Left ventricle myocardium inferior (tissue), 1 donor: ENCODE measurements around the gene ANKRD40CL. TPM values are rescaled to one million over a fixed set of nuclear protein-coding genes. Genes with fewer than 3 reads are reported as not detected.

Experiments
- DNase-seq: peaks from one replicate; pipeline ENCODE4 v3.0.0-alpha.2; 2020
- H3K27ac ChIP-seq: fragments of 200-600 bp; replicated peaks from 2 replicates; pipeline ENCODE4 v1.8.0; 2021
- H3K27me3 ChIP-seq: fragments of 200-600 bp; 2 replicates; pipeline ENCODE4 v1.8.0; 2021; ENCODE audit warnings: low read depth
- H3K36me3 ChIP-seq: fragments of 200-600 bp; 2 replicates; pipeline ENCODE4 v1.8.0; 2021
- H3K4me1 ChIP-seq: fragments of 200-600 bp; 2 replicates; pipeline ENCODE4 v1.8.0; 2021
- H3K4me3 ChIP-seq: fragments of 200-600 bp; 2 replicates; pipeline ENCODE4 v1.8.0; 2021; ENCODE audit warnings: mild to moderate bottlenecking, moderate library complexity
- H3K9me3 ChIP-seq: fragments of 200-600 bp; replicated peaks from 2 replicates; pipeline ENCODE4 v1.8.0; 2021
- intact Hi-C: fragments of 100-400 bp; cut with micrococcal nuclease; formaldehyde crosslinking; loops from one replicate; pipeline ENCODE4 v1.11.0; 2022
- total RNA-seq: library from RNA; stranded (reverse); fragmentation: NEBNext Ultra II Directional; extraction: Animal tissue kit (Norgen Biotek cat#: 25700); gene quantifications from one replicate; pipeline ENCODE4 v1.2.1, GENCODE V29; 2021
- TF ChIP-seq, protein P1 (sequence below): fragments of 200-600 bp; IDR thresholded peaks from 2 replicates; pipeline ENCODE4 v1.8.0; 2021; ENCODE audit warnings: antibody characterized with exemption, mild to moderate bottlenecking, borderline replicate concordance
- donor health status: DM: no; HTN: yes; CAD: no; lungs with severe emphysema.

The ANKRD40CL gene
- total RNA-seq, 1 donor from 2014 or later = not detected

DNA sequence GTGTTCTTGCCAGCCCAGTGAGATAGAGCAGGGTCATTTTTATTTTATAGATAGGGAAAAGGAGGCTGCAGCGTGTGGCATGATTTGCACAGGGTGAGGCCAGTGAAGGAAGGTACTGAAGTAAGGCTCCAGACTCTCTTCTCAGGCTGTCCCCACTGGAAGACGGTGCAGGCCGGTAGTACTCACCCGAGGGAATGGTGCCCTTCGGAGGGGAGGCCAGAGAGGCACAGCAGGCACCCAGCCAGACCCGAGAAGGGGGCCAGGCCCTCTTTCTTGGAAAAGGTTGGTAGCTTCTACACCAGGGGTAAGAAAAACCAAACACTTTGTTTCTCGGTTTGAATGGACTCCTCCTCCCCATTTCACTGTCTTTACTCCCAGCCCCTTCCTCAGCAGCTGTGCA lies 288 bp downstream of the ANKRD40CL start:
- TF ChIP-seq, protein P1, sequence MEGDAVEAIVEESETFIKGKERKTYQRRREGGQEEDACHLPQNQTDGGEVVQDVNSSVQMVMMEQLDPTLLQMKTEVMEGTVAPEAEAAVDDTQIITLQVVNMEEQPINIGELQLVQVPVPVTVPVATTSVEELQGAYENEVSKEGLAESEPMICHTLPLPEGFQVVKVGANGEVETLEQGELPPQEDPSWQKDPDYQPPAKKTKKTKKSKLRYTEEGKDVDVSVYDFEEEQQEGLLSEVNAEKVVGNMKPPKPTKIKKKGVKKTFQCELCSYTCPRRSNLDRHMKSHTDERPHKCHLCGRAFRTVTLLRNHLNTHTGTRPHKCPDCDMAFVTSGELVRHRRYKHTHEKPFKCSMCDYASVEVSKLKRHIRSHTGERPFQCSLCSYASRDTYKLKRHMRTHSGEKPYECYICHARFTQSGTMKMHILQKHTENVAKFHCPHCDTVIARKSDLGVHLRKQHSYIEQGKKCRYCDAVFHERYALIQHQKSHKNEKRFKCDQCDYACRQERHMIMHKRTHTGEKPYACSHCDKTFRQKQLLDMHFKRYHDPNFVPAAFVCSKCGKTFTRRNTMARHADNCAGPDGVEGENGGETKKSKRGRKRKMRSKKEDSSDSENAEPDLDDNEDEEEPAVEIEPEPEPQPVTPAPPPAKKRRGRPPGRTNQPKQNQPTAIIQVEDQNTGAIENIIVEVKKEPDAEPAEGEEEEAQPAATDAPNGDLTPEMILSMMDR = no peak
- H3K9me3 ChIP-seq = no peaks in the 10 kb centered on the region
- no peak overlapping the region for H3K27ac ChIP-seq
- peaks cover 29% of the 10 kb centered on the region for H3K4me1 ChIP-seq
- H3K4me3 ChIP-seq = no peak overlapping the region
- no peaks in the 10 kb centered on the region for H3K27me3 ChIP-seq
- no peak for DNase-seq
- H3K36me3 ChIP-seq = no peaks in the 10 kb centered on the region
- intact Hi-C loops = no loop called here

- Histone ChIP-seq H3K4me1 (peaks cover 29% of the 10 kb centered on the region), H3K4me3 (no peak overlapping the region), H3K27me3 (no peaks in the 10 kb centered on the region), H3K36me3 (no peaks in the 10 kb centered on the region), H3K27ac (no peak overlapping the region), H3K9me3 (no peaks in the 10 kb centered on the region)
- TF ChIP-seq, protein P1 = no peak
- no peak for DNase-seq
- intact Hi-C loops = no loop called here
Measured at GRCh38 chr17:50766222-50767023, 895 bp downstream of the ANKRD40CL start.

DNA sequence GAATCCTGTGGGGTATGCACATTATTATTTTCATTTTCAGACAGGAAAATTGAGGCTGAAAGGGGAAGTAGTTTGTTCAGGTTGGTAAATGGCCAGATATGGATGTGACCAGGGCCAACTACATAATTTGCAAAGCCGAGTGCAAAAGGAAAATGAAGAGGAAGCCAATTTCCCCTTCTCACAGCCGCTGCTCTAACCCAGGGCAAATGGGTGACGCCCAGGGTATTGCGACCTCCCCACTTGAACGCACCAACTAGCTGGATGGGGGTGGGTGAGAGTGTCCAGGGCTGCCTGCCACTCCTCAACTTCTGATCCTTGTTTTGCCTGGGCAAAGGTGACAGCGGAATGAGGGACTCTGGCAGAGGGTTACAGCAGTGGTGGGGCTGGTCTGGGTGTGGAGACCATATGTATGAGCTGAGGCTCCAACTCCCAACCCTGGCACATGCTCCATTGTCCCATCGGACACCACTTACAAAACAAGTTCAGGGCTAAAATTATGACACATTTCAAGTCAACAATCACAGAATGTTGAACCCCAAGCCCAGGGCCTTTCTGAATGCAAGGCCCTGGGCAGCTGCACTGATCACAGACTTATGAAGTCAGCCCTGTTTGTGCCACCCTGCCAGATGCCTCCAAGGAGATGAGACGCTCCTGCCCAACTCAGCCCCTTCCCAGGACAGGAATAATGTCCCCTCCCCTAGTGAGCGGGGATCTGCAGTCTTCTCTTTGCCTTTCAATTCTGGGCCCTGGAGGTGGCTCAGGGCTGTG lies 1.7 kb downstream of the ANKRD40CL start:
- no peaks in the 10 kb centered on the region for H3K9me3 ChIP-seq
- DNase-seq = no peak
- H3K36me3 ChIP-seq = no peaks in the 10 kb centered on the region
- no peak overlapping the region for H3K4me3 ChIP-seq
- intact Hi-C loops = no loop called here
- TF ChIP-seq, protein P1 = no peak
- no peak overlapping the region for H3K27ac ChIP-seq
- peaks cover 29% of the 10 kb centered on the region for H3K4me1 ChIP-seq
- H3K27me3 ChIP-seq = no peaks in the 10 kb centered on the region

DNA sequence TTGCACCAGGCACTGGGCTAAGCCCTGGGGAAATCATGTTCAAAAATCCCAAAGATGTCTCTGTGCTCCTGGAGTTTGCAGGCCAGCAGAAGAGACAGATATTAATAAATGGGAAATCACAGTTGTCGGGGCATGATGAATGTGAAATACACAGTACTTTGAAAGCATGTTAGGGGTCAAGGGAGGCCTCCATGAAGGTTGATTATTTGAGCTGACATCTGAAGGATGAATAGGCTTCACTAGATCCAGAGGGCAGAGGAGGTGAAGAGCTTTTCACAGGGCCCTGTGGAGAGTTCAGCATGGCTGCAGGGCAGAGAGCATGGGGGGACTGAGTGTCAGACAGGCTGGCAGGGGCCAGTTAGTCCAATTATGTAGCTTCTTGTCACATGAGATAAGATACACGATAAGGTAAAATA lies 2.6 kb downstream of the ANKRD40CL start:
- Histone ChIP-seq H3K9me3 (no peaks in the 10 kb centered on the region), H3K27me3 (no peaks in the 10 kb centered on the region), H3K27ac (no peak overlapping the region), H3K4me3 (no peak overlapping the region), H3K36me3 (no peaks in the 10 kb centered on the region), H3K4me1 (peaks cover 29% of the 10 kb centered on the region)
- intact Hi-C loops = no loop called here
- DNase-seq = no peak
- TF ChIP-seq, protein P1 = no peak

- Histone ChIP-seq H3K4me1 (peaks cover 34% of the 10 kb centered on the region), H3K27me3 (no peaks in the 10 kb centered on the region), H3K9me3 (no peaks in the 10 kb centered on the region), H3K36me3 (no peaks in the 10 kb centered on the region), H3K27ac (no peak overlapping the region), H3K4me3 (no peak overlapping the region)
- intact Hi-C loops = no loop called here
- DNase-seq = no peak
- TF ChIP-seq, protein P1 = no peak
Measured at GRCh38 chr17:50763716-50764475, 3.4 kb downstream of the ANKRD40CL start.
